GM21515 (cell line): Measurements from ENCODE around the gene LSM4.
A peak's percentile ranks its signal among the peaks of the same experiment; 100 is the strongest.
"Not testable (repeated sequence)": the region's sequence is repeated elsewhere in the genome, so short reads cannot be mapped to it uniquely, and the experiment has no call there.

Experiments used
- ATAC-seq: cut with Tn5 transposase; IDR thresholded peaks from one replicate; pipeline ENCODE4 v1.9.1; 2021; ENCODE audit not compliant: unreplicated experiment

LSM4 gene

GRCh38 chr19:18340990-18341868, 18.4 kb upstream of the LSM4 start:
- ATAC-seq = no peak

GRCh38 chr19:18340190-18340989, 17.5 kb upstream of the LSM4 start, which contains the start of gene PGPEP1:
Gene PGPEP1, plus strand, starts transcription at chr19:18340598. Its CDS starts 84 bp downstream, at chr19:18340682.
- ATAC-seq = peak; percentile 46

GRCh38 chr19:18339723-18340122, 16.8 kb upstream of the LSM4 start:
- ATAC-seq = no peak

- no peak for ATAC-seq
Observed at GRCh38 chr19:18338541-18338940, 15.7 kb upstream of the LSM4 start.

- no peak for ATAC-seq
Observed at GRCh38 chr19:18336121-18336520, 13.2 kb upstream of the LSM4 start.

GRCh38 chr19:18333680-18334079, 10.8 kb upstream of the LSM4 start:
- ATAC-seq = no peak

- ATAC-seq = no peak
Observed at GRCh38 chr19:18332917-18333530, 10.1 kb upstream of the LSM4 start.

- ATAC-seq = no peak
Observed at GRCh38 chr19:18330868-18331267, 8.0 kb upstream of the LSM4 start.

- ATAC-seq = no peak
Observed at GRCh38 chr19:18329035-18329376, 6.1 kb upstream of the LSM4 start.

- peak; percentile 79 for ATAC-seq
Observed at GRCh38 chr19:18328340-18329034, 5.6 kb upstream of the LSM4 start.

GRCh38 chr19:18326772-18327171, 3.9 kb upstream of the LSM4 start:
- ATAC-seq = no peak

GRCh38 chr19:18324373-18324731, 1.5 kb upstream of the LSM4 start:
- ATAC-seq = not testable (repeated sequence)

GRCh38 chr19:18322318-18322758, 538 bp downstream of the LSM4 start:
- ATAC-seq = no peak

GRCh38 chr19:18321734-18322102, 1.2 kb downstream of the LSM4 start:
- no peak for ATAC-seq

- no peak for ATAC-seq
Observed at GRCh38 chr19:18320865-18321733, 1.8 kb downstream of the LSM4 start.

GRCh38 chr19:18319591-18320135, 3.2 kb downstream of the LSM4 start:
- ATAC-seq = no peak

- ATAC-seq = no peak
Observed at GRCh38 chr19:18317961-18318800, 4.7 kb downstream of the LSM4 start.

- no peak for ATAC-seq
Observed at GRCh38 chr19:18313398-18313797, 9.5 kb downstream of the LSM4 start.

GRCh38 chr19:18312092-18312534, 10.8 kb downstream of the LSM4 start:
- no peak for ATAC-seq
